IPS-NIHi7 (cell line): ENCODE results near the gene PHF13.

ENCODE experiments used
- DNase-seq: peaks from one replicate; pipeline ENCODE4 v3.0.0; 2012; ENCODE audit warnings: mixed read lengths; ENCODE audit errors: extremely low spot score

The PHF13 gene

GRCh38 chr1:6613361-6614018 is at the start of gene PHF13:
PHF13 (plus strand) TSS chr1:6613731; CDS start chr1:6614067, 336 bp downstream.
- DNase-seq, result peak; percentile 98

GRCh38 chr1:6569033-6569432 is 44.5 kb upstream of the PHF13 start:
- no peak for DNase-seq

GRCh38 chr1:6570100-6570499 is 43.4 kb upstream of the PHF13 start:
- no peak for DNase-seq

GRCh38 chr1:6570987-6571386 is 42.5 kb upstream of the PHF13 start:
- DNase-seq, result no peak

GRCh38 chr1:6572653-6573383 is 40.7 kb upstream of the PHF13 start:
- no peak for DNase-seq

GRCh38 chr1:6574025-6574620 is 39.4 kb upstream of the PHF13 start:
- DNase-seq, result no peak

- DNase-seq, result no peak
Observed at GRCh38 chr1:6574818-6575217, 38.7 kb upstream of the PHF13 start.

GRCh38 chr1:6577831-6578525 is 35.6 kb upstream of the PHF13 start:
- no peak for DNase-seq

- DNase-seq, result no peak
Observed at GRCh38 chr1:6578624-6579373, 34.7 kb upstream of the PHF13 start.

- peak; percentile 100 for DNase-seq
Observed at GRCh38 chr1:6579374-6580118, 34.0 kb upstream of the PHF13 start, which contains the start of gene ZBTB48. ZBTB48 (plus strand) TSS chr1:6579994; CDS start chr1:6580610, 616 bp downstream.

- no peak for DNase-seq
Observed at GRCh38 chr1:6580119-6580592, 33.4 kb upstream of the PHF13 start.

- DNase-seq, result no peak
Observed at GRCh38 chr1:6580593-6581409, 32.7 kb upstream of the PHF13 start.

GRCh38 chr1:6581561-6582305 is 31.8 kb upstream of the PHF13 start:
- DNase-seq, result no peak

GRCh38 chr1:6582370-6582769 is 31.2 kb upstream of the PHF13 start:
- DNase-seq, result no peak

GRCh38 chr1:6584126-6585080 is 29.1 kb upstream of the PHF13 start:
- DNase-seq, result no peak

GRCh38 chr1:6585081-6585722 is 28.3 kb upstream of the PHF13 start:
- no peak for DNase-seq

GRCh38 chr1:6585841-6586240 is 27.7 kb upstream of the PHF13 start:
- DNase-seq, result no peak
